ENCODE results near the gene USP15.
"Not testable (repeated sequence)": the region's sequence is repeated elsewhere in the genome, so short reads cannot be mapped to it uniquely, and the experiment has no call there.

DNA sequence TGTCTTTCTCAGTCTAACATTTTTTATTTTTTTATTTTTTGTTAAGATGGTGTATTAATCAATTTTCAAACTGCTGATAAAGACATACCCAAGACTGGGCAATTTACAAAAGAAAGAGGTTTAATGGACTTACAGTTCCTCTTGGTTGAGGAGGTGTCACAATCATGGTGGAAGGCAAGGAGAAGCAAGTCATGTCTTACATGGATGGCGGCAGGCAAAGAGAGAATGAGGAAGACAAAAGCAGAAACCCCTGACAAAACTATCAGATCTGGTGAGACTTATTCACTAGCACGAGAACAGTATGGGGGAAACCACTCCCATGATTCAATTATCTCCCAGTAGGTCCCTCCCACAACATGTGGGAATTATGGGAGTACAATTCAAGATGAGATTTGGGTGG lies 195.2 kb downstream of the USP15 start:
- TF ChIP-seq, protein P1, sequence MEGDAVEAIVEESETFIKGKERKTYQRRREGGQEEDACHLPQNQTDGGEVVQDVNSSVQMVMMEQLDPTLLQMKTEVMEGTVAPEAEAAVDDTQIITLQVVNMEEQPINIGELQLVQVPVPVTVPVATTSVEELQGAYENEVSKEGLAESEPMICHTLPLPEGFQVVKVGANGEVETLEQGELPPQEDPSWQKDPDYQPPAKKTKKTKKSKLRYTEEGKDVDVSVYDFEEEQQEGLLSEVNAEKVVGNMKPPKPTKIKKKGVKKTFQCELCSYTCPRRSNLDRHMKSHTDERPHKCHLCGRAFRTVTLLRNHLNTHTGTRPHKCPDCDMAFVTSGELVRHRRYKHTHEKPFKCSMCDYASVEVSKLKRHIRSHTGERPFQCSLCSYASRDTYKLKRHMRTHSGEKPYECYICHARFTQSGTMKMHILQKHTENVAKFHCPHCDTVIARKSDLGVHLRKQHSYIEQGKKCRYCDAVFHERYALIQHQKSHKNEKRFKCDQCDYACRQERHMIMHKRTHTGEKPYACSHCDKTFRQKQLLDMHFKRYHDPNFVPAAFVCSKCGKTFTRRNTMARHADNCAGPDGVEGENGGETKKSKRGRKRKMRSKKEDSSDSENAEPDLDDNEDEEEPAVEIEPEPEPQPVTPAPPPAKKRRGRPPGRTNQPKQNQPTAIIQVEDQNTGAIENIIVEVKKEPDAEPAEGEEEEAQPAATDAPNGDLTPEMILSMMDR (optimal IDR thresholded peaks at IDR 0.05 in 1 of 3, IDR thresholded peaks at IDR 0.05 in 1 of 3, conservative IDR thresholded peaks at IDR 0.05 in 1 of 3; ENCODE audit: extremely low read depth in 1 of 3, insufficient read depth in 2 of 3, low read length in 3 of 3): not testable (repeated sequence)
- not testable (repeated sequence) for TF ChIP-seq EZH2 (IDR thresholded peaks at IDR 0.05; ENCODE audit: low read length)
